HG03064 (cell line): ENCODE measurements around the gene MAN2B2.

Experiments used
- ATAC-seq: cut with Tn5 transposase; IDR thresholded peaks from one replicate; pipeline ENCODE4 v1.9.1; 2021; ENCODE audit warnings: low read depth; ENCODE audit not compliant: unreplicated experiment

The MAN2B2 gene

DNA sequence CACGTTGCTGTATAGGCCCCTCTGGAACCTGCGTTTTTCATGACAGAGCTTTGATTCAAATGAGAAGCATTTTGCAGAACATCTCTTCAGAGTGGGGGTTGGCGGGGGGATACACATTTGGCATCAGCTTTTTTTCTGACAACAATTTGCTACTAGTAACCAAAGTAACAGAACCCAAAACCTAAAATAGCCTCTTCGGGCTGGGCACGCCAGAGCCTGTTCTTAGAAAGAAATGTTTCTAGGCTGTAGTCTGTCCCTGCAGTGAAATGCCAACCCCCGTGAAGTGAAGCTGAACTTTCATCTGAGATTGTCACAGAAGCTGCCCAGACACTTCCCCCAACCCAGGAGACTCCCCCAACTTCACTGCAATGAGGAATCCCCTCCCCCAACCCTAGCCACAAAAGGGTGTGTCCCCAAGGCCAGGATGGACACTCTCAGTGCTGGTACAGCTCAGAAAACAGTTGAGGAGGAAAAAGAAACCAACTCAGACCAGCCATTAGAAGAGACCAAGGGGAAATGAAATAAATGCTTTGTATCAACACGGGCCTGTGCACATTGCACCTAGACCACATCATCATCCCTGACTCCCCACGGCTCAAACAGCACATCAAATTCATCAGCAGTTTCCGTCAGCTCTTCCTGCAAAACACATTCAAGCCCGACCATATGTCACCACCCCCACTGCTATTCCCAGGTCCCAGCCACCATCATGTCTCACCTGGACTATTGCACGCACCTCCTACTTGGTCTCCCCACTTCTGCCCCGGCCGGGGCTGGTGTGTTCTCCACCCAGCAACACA lies 8.4 kb upstream of the MAN2B2 start:
- ATAC-seq: no peak

GRCh38 chr4:6567218-6567617 lies 7.8 kb upstream of the MAN2B2 start:
- no peak for ATAC-seq

GRCh38 chr4:6568148-6568547 lies 6.8 kb upstream of the MAN2B2 start:
- no peak for ATAC-seq

GRCh38 chr4:6568689-6569332 lies 6.2 kb upstream of the MAN2B2 start:
- ATAC-seq: no peak

DNA sequence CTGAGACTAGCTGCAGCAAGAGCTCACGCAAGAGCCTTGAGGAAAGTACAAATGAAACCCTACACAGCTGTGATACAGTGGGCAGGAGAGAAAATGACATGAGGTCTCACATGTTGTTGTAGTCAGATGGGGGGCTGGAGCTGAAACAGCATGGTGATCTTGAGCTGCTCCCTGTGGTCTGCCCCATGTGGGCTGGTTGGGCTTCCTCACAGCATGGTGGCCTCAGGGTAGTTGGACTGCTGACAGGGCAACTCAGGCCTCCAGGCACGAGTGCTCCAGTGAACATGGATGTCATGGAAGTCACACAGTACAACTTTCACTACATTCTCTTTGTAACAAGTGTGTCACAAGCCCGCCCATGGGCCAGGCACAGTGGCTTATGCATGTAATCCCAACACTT lies 3.4 kb upstream of the MAN2B2 start:
- no peak for ATAC-seq

GRCh38 chr4:6573551-6573950 lies 1.4 kb upstream of the MAN2B2 start:
- no peak for ATAC-seq

GRCh38 chr4:6573986-6574746 lies 823 bp upstream of the MAN2B2 start:
- ATAC-seq: no peak

DNA sequence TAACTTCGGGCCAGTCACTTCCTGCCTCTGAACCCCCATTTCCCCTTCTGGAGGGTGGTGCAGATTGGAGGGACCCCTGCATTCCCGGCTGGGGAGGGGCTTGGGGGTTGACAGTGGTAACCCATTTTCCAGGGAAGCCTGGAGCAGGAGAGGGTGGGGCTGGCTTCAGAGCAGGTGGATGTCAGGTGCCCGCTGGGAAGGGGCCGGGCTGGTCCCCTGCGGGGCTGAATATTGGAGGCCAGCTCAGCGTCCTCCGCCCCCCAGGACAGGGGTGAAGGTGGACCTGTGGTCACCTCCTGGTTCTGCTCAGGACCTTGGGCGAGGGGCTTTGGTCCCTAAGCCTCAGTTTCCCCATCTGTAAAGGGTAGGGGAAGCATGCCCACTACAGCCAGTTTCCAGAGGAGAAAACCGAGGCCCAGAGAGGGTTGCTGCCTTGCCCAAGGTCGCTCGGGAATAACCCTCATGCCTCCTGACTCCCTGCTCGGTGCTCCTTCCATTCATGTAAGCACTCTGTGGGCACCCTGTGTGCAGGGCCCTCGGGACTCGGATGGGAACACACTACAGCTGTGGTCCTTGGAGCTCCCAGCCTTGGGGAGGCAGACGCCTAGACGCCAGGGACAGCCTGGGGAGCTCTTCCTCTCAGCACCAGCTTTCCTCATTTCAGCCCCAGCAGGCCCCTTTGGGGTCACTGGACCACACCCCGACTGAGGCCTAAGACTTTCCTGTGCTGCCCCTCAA lies 683 bp downstream of the MAN2B2 start:
- ATAC-seq: no peak

GRCh38 chr4:6576512-6576911 lies 1.5 kb downstream of the MAN2B2 start:
- ATAC-seq: no peak

- ATAC-seq: no peak
Observed at GRCh38 chr4:6576932-6577331, 1.9 kb downstream of the MAN2B2 start.

DNA sequence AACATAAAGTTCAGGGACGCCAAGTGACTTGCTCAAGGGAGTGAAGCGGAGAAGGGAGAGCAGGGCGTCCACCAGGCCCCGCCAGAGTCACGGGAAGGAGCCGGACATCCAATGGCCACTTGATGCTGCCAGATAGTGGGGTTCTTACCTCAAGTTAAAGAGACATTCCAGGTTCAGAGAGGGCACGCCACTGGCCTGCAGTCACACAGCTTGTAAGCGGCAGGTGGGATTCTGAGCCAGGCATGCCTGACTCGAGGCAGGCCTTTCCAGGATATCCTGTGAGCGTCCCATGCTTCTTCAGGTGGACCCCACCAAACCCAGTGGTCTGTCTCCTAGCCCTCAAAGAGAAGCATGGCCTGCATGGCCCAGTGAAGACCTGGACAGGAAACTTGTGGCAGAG lies 2.4 kb downstream of the MAN2B2 start:
- ATAC-seq: no peak

DNA sequence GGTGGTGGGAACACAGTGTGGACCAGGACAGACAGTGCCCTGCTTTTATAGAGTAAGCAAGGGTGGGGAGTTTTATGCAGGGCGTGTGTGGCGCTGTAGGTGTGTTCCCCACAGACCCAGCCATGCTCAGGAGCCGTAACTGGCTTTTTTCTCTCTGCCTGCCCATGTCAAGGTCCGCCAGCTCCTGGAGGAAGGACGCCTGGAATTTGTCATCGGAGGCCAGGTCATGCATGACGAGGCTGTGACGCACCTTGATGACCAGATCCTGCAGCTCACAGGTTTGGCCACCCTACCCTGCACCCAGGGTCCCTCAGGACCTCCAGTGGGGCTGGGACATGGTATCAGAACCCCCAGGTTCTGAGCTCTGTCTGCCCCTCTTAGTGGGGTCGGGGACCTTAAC lies 3.2 kb downstream of the MAN2B2 start:
- no peak for ATAC-seq

DNA sequence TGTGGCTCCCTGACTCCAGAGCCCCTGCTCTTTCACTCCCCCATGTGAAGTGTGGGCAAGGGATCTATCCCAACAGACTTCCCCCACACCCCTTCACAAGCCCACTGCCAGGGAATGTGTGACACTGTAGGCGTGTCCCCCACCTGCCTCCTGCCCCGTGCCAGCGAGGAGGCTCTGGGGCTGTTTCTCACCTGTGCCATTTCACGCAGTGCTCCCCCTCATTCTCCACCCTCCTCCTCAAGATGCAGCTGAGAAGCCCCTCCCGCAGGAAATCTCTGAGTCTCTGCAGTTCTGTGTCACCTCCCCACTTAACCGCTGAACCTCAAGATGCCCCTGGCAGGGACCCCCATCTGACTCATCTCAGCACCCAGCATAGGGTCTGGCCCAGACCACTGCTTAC lies 5.4 kb downstream of the MAN2B2 start:
- ATAC-seq: no peak

DNA sequence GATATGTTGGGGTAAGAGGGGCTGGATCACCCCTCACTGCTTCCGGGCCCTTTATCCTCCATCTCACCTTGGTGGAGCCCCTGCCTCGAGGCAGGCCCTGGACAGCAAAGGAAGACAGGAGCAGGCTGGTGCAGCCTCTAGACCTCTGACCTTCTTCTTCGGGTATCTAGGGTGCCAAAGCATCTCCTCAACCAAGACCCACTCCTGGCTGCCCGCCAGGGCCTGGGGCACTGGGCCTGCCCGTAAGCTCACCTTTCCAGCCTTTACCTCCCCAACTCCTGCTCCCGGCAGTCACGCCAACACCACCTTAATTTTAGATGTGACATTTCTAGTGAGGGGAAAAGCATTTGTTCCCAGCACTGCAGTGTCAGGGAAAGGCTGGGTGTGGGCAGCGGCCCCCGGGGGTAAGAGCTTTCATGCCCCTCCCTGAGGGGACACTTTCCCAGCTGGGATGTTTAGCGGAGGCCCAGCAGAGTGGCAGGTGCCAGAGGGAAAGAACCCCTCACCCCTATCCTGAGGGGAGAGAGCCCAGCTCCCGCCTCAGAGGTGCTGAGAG lies 6.7 kb downstream of the MAN2B2 start:
- no peak for ATAC-seq

DNA sequence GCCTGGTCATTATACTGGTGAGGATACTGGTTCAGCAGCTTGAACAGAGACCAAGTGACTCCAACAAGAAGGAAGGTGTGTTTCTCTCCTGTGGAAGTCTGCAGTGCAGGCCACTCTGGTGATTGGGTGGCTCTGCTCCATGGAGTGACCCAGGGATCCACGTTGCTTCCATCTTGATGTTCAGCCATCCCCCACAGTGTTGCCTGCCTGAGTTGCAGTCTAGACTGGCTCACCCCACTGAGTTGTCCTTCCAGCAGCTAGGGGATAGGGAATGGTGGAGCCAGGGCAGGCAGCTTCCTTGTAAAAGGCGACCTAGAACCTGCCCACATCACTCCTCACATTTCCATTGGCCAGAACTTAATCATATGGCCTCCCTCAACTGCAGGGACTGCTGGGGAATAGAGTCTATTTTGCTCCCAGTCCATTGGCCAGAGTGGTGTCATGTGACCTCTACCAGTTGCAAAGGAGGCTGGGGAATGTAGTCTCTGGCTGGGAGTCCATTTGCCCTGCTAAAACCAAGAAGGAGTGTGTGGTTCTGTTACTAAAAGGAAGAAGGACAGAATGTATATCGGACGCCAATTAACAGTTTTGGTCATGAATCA lies 8.0 kb downstream of the MAN2B2 start:
- ATAC-seq: no peak

DNA sequence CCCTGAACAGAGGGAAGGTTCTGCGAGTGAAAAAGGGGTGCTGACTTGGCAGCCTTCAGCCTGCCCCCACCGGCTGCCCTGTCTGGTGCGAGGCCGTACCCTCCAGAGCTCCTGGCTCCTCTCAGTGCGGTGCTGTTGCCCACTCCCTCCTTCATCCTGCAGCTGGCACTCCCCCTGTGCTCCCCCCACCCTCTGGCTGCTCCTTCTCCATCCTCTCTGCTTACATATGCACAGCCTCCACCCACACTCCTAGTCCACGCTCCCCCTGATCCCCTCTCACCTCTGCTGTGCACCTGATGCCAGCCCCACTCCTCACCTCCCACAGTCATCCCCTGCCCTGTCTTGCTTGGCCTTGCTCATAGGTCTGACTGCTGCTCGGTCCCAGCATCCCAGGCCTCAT lies 9.9 kb downstream of the MAN2B2 start:
- no peak for ATAC-seq

- ATAC-seq: no peak
Observed at GRCh38 chr4:6586715-6587325, 11.8 kb downstream of the MAN2B2 start.

- no peak for ATAC-seq
Observed at GRCh38 chr4:6589444-6589843, 14.5 kb downstream of the MAN2B2 start.

GRCh38 chr4:6591313-6591712 lies 16.3 kb downstream of the MAN2B2 start:
- ATAC-seq: no peak

DNA sequence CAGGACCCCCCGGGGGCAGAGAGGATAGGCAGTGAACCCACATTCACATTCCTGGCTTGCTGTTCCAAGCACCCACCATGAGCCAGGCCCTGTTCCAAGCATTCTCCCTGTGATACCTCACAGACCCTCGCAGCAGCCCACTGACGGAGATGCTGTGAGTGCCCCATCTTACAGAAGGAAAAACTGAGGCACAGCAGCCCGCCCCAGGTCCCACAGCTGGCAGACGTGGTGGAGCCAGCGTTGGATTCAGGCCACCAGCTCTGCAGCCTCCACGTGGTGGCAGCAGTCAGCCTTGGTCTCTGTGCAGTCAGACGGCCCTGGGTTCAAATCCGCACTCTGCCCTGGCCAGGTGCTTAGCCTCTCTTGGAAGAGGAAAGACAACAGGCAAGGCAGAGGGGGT lies 16.8 kb downstream of the MAN2B2 start:
- no peak for ATAC-seq
